Stimulated activated CD8-positive, alpha-beta memory T cell treated with anti-CD3 and anti-CD28 coated beads, Interleukin-15, amount 100 ng/mL, for 48 hours (primary cell): Measurements from ENCODE around the gene CPM.

Experiments
- DNase-seq, 2 donors: peaks; one replicate each; pipeline ENCODE4 v3.0.0-alpha.2; 2020; ENCODE audit warnings: low read depth in 2 of 2

The CPM gene

GRCh38 chr12:68904351-68904962 is 28.5 kb downstream of the CPM start:
- peak in 1 of 2 donors; percentile 4 for DNase-seq

GRCh38 chr12:68903511-68903910 is 29.5 kb downstream of the CPM start:
- DNase-seq = no peak

GRCh38 chr12:68901551-68901950 is 31.4 kb downstream of the CPM start:
- DNase-seq = no peak

GRCh38 chr12:68901145-68901544 is 31.8 kb downstream of the CPM start:
- DNase-seq = no peak

GRCh38 chr12:68900241-68900640 is 32.7 kb downstream of the CPM start:
- DNase-seq = no peak

- DNase-seq = no peak
Observed at GRCh38 chr12:68899251-68899771, 33.7 kb downstream of the CPM start.

GRCh38 chr12:68896881-68897540 is 36.0 kb downstream of the CPM start:
- no peak for DNase-seq

GRCh38 chr12:68894276-68894855 is 38.6 kb downstream of the CPM start:
- no peak for DNase-seq

- no peak for DNase-seq
Observed at GRCh38 chr12:68893741-68894140, 39.2 kb downstream of the CPM start.

GRCh38 chr12:68893201-68893600 is 39.8 kb downstream of the CPM start:
- no peak for DNase-seq

- DNase-seq = no peak
Observed at GRCh38 chr12:68891141-68891540, 41.8 kb downstream of the CPM start.

GRCh38 chr12:68890701-68891113 is 42.3 kb downstream of the CPM start:
- no peak for DNase-seq

- DNase-seq = no peak
Observed at GRCh38 chr12:68888243-68888642, 44.7 kb downstream of the CPM start.

GRCh38 chr12:68887641-68888040 is 45.3 kb downstream of the CPM start:
- no peak for DNase-seq

GRCh38 chr12:68886636-68887572 is 46.1 kb downstream of the CPM start:
- DNase-seq = no peak

GRCh38 chr12:68885381-68885780 is 47.6 kb downstream of the CPM start:
- DNase-seq = no peak

- DNase-seq = no peak
Observed at GRCh38 chr12:68884251-68884650, 48.7 kb downstream of the CPM start.

GRCh38 chr12:68883151-68883550 is 49.8 kb downstream of the CPM start:
- no peak for DNase-seq

GRCh38 chr12:68882251-68882964 is 50.6 kb downstream of the CPM start:
- no peak for DNase-seq

GRCh38 chr12:68880660-68881325 is 52.2 kb downstream of the CPM start:
- no peak for DNase-seq

GRCh38 chr12:68878846-68879245 is 54.1 kb downstream of the CPM start:
- no peak for DNase-seq
